Body of pancreas (tissue), 4 donors: ENCODE measurements around the gene IGF2BP2. TPM values are rescaled to one million over a fixed set of nuclear protein-coding genes. Genes with fewer than 3 reads are reported as not detected.
"Not testable (repeated sequence)": the region's sequence is repeated elsewhere in the genome, so short reads cannot be mapped to it uniquely, and the experiment has no call there.

Source experiments
- ATAC-seq: fragments of 150-250 bp; one replicate; pipeline ENCODE4 v1.9.1; 2016
- DNase-seq, 4 donors: peaks; one replicate each; pipeline ENCODE4 v3.0.0-alpha.2; 2019
- H3K27ac ChIP-seq, 4 donors: fragments of 200-600 bp; sonication (generic); 1 replicate in 3 of 4; 2 replicates in 1 of 4; pipeline versions ENCODE4 v1.5.1 to v1.6.1; 2016 to 2019; ENCODE audit warnings: mild to moderate bottlenecking in 1 of 4, mixed read lengths in 1 of 4, moderate library complexity in 1 of 4
- H3K27me3 ChIP-seq, 2 donors: fragments of 200-600 bp; sonication (generic); one replicate each; pipeline ENCODE4 v1.6.0; 2016; ENCODE audit warnings: mild to moderate bottlenecking in 1 of 2
- H3K36me3 ChIP-seq, 2 donors: fragments of 200-600 bp; sonication (generic); replicated peaks in 1 of 2; 2 replicates each; pipeline ENCODE4 v1.5.1; 2016; ENCODE audit warnings: low read depth in 2 of 2; ENCODE audit not compliant: insufficient read depth in 1 of 2
- H3K4me1 ChIP-seq: fragments of 200-600 bp; sonication (generic); one replicate; pipeline ENCODE4 v1.6.0; 2016
- H3K4me3 ChIP-seq, 2 donors: fragments of 200-600 bp; sonication (generic); 1 replicate in 1 of 2; 2 replicates in 1 of 2; pipeline ENCODE4 v1.5.1; 2016 to 2019
- H3K9me3 ChIP-seq, 3 donors: fragments of 200-600 bp; sonication (generic); 1 replicate in 2 of 3; 2 replicates in 1 of 3; pipeline ENCODE4 v1.5.1; 2016
- POLR2A ChIP-seq, 3 donors: fragments of 450-650 bp; IDR thresholded peaks; one replicate each; pipeline ENCODE4 v1.6.1; 2016; ENCODE audit warnings: antibody characterized with exemption in 3 of 3, mild to moderate bottlenecking in 2 of 3
- WGBS, 2 donors: methylation state at CpG; one replicate each; pipeline ENCODE4 v1.1.5; 2017; 5-methylcytosine and 5-hydroxymethylcytosine counted together
- intact Hi-C: fragments of 100-400 bp; cut with DNase I; formaldehyde crosslinking; loops from one replicate; pipeline ENCODE4 v1.15.1; 2023
- total RNA-seq, 2 donors: library from RNA; depleted of rRNA; stranded (reverse); fragments of >200 nt; gene quantifications; one replicate each; pipeline ENCODE4 v1.1.0, GENCODE V29; 2016
- TF ChIP-seq, protein P1 (sequence below), 7 experiments: fragments of 450-650 bp in 4 of 7; fragments of 200-600 bp in 3 of 7; sonication (generic) in 3 of 7; IDR thresholded peaks; one replicate each; pipeline ENCODE4 v1.5.1; 2016 to 2019; ENCODE audit warnings: antibody characterized with exemption in 7 of 7

IGF2BP2 gene
- total RNA-seq, 2 donors from 2014 or later, result 19.4 to 25.2 TPM

- H3K27me3 ChIP-seq, result no peaks in the 10 kb centered on the region
- H3K4me1 ChIP-seq, result peaks cover 23% of the 10 kb centered on the region
- peak overlapping the region; percentile 74 to 86 (median 85) for H3K27ac ChIP-seq
- DNase-seq (peak; percentile 52 to 69 (median 62)), ATAC-seq (peak; percentile 90)
- no peaks in the 10 kb centered on the region for H3K36me3 ChIP-seq
- H3K9me3 ChIP-seq, result no peaks in the 10 kb centered on the region
- WGBS, 2 donors, result 20 to 21% methylated on average over 10 of the region's 10 CpGs
- TF ChIP-seq, protein P1, sequence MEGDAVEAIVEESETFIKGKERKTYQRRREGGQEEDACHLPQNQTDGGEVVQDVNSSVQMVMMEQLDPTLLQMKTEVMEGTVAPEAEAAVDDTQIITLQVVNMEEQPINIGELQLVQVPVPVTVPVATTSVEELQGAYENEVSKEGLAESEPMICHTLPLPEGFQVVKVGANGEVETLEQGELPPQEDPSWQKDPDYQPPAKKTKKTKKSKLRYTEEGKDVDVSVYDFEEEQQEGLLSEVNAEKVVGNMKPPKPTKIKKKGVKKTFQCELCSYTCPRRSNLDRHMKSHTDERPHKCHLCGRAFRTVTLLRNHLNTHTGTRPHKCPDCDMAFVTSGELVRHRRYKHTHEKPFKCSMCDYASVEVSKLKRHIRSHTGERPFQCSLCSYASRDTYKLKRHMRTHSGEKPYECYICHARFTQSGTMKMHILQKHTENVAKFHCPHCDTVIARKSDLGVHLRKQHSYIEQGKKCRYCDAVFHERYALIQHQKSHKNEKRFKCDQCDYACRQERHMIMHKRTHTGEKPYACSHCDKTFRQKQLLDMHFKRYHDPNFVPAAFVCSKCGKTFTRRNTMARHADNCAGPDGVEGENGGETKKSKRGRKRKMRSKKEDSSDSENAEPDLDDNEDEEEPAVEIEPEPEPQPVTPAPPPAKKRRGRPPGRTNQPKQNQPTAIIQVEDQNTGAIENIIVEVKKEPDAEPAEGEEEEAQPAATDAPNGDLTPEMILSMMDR (IDR thresholded peaks at IDR 0.05), result peak in 2 of 7 experiments; percentile 7 to 10
- peak in 2 of 3 donors; percentile 66 for TF ChIP-seq POLR2A (IDR thresholded peaks at IDR 0.05)
- no peak overlapping the region for H3K4me3 ChIP-seq
- intact Hi-C loops, result no loop called here
Measured at GRCh38 chr3:185702262-185703225, 122.3 kb downstream of the IGF2BP2 start.

DNA sequence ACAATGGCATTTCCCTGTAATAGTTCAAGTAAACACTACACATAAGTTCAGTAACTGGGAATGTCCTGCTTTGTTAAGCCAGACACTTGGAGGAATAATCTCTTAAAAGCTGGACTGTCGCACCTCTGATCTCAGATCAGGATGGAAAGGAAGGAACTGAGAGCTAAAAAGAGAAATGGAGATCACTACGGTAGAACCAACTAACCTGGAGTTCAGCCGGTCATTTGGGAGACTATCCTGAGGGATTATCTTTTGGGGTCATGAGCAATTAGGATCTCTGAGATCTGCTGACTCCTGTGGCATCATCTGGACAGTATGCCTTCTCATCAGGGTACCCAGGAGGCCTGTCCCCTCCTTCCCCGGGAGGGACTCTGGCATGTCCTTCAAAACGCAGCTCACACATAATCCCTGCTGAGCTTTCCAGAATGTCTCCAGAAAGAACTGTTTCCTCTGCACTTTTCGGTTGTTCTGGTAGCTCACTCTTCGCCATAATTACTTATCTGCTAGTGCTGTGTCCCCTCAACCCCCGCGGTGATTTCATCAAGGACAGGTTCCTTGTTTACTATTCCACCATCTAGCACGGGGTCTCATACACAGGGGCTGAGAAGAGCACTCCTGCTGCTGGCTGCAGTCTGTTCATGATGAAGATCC lies 123.1 kb downstream of the IGF2BP2 start:
- peak; percentile 30 to 39 (median 33) for DNase-seq

DNA sequence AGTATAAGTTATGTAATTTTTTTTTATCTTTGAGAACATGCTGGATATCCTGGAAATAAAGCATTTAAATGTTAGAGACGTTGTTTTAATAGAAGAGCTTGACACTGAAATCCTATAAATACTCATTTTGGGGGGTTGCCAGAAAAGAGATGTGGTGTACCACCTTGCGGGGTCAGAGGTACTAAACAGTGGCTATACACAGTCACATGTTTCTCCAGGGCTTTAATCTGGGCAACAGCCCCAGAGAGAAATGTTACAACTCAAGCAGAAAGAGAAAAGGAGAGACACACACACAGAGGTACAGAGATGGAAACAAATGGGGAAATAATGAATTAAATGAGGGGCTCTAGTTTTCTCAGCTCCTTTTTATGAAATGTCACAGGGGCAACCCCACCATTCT lies 124.9 kb downstream of the IGF2BP2 start:
- no peaks in the 10 kb centered on the region for H3K27me3 ChIP-seq
- H3K9me3 ChIP-seq, result no peaks in the 10 kb centered on the region
- 62 to 73% methylated on average over 2 of the region's 2 CpGs for WGBS, 2 donors
- no peaks in the 10 kb centered on the region for H3K36me3 ChIP-seq
- intact Hi-C loops, result no loop called here
- TF ChIP-seq, protein P1 (IDR thresholded peaks at IDR 0.05), result no peak
- TF ChIP-seq POLR2A (IDR thresholded peaks at IDR 0.05), result no peak
- no peak for ATAC-seq
- H3K4me3 ChIP-seq, result no peak overlapping the region
- H3K4me1 ChIP-seq, result peaks cover 23% of the 10 kb centered on the region
- no peak overlapping the region for H3K27ac ChIP-seq
- DNase-seq, result no peak

More for the DNA sequence above, 123.1 kb downstream of the IGF2BP2 start:
- H3K27ac ChIP-seq, result peak overlapping the region; percentile 74 to 86 (median 85)
- no peak overlapping the region for H3K4me3 ChIP-seq
- WGBS, 2 donors, result 24 to 29% methylated on average over 10 of the region's 10 CpGs
- H3K27me3 ChIP-seq, result no peaks in the 10 kb centered on the region
- ATAC-seq, result peak; percentile 70
- H3K9me3 ChIP-seq, result no peaks in the 10 kb centered on the region
- no peaks in the 10 kb centered on the region for H3K36me3 ChIP-seq
- peaks cover 23% of the 10 kb centered on the region for H3K4me1 ChIP-seq
- intact Hi-C loops, result no loop called here
- no peak for TF ChIP-seq POLR2A (IDR thresholded peaks at IDR 0.05)
- TF ChIP-seq, protein P1 (IDR thresholded peaks at IDR 0.05), result no peak

- H3K9me3 ChIP-seq, DNase-seq, H3K36me3 ChIP-seq, ATAC-seq, H3K4me3 ChIP-seq, H3K27ac ChIP-seq, H3K27me3 ChIP-seq, H3K4me1 ChIP-seq, intact Hi-C loops: not testable (repeated sequence)
- WGBS, 2 donors, result 85 to 89% methylated on average over 7 of the region's 7 CpGs
Measured at GRCh38 chr3:185697228-185697627, 127.6 kb downstream of the IGF2BP2 start.

GRCh38 chr3:185696039-185696438 lies 128.8 kb downstream of the IGF2BP2 start:
- intact Hi-C loops, result no loop called here
- Histone ChIP-seq H3K4me1 (no peaks in the 10 kb centered on the region), H3K36me3 (no peaks in the 10 kb centered on the region), H3K27me3 (no peaks in the 10 kb centered on the region), H3K4me3 (no peak overlapping the region), H3K9me3 (no peaks in the 10 kb centered on the region), H3K27ac (no peak overlapping the region)
- TF ChIP-seq POLR2A (IDR thresholded peaks at IDR 0.05), result no peak
- TF ChIP-seq, protein P1 (IDR thresholded peaks at IDR 0.05), result no peak
- DNase-seq (no peak), ATAC-seq (no peak)
- 62 to 78% methylated on average over 6 of the region's 6 CpGs for WGBS, 2 donors
